ENCODE results near the gene PTCD1.
"Not testable (repeated sequence)": the region's sequence is repeated elsewhere in the genome, so short reads cannot be mapped to it uniquely, and the experiment has no call there.

The PTCD1 gene

GRCh38 chr7:99380032-99380822 lies 58.4 kb downstream of the PTCD1 start:
- no peak for DNase-seq (ENCODE audit: low read depth, low spot score)
- ChIA-PET CTCF (no interaction called here), POLR2A (interaction anchor here (1.3 kb wide), 1 partner anchor 13 kb away, joined by 4 read pairs; no protein-coding TSS in a partner anchor)
- H3K4me3 ChIP-seq (ENCODE audit: low read depth, low read length), result no peak overlapping the region
- no peak for TF ChIP-seq CTCF (IDR thresholded peaks at IDR 0.05; ENCODE audit: insufficient read depth, low read length, missing control alignments)

GRCh38 chr7:99379693-99380031 lies 58.9 kb downstream of the PTCD1 start:
- ChIA-PET CTCF (interaction anchor here (0.6 kb wide), 1 partner anchor 159 kb away, joined by 3 read pairs; no protein-coding TSS in a partner anchor), POLR2A (interaction anchor here (1.3 kb wide), 1 partner anchor 13 kb away, joined by 4 read pairs; no protein-coding TSS in a partner anchor)
- not testable (repeated sequence) for H3K4me3 ChIP-seq (ENCODE audit: low read depth, low read length); DNase-seq (ENCODE audit: low read depth, low spot score)

GRCh38 chr7:99379043-99379577 lies 59.5 kb downstream of the PTCD1 start:
- no peak for TF ChIP-seq CTCF (IDR thresholded peaks at IDR 0.05; ENCODE audit: insufficient read depth, low read length, missing control alignments)
- ChIA-PET POLR2A (interaction anchor here (1.3 kb wide), 1 partner anchor 14 kb away, joined by 4 read pairs; no protein-coding TSS in a partner anchor), CTCF (interaction anchor here (0.6 kb wide), 1 partner anchor 160 kb away, joined by 3 read pairs; no protein-coding TSS in a partner anchor)
- H3K4me3 ChIP-seq (ENCODE audit: low read depth, low read length), result no peak overlapping the region
- DNase-seq (ENCODE audit: low read depth, low spot score), result peak; percentile 73

GRCh38 chr7:99375070-99375807 lies 63.4 kb downstream of the PTCD1 start:
- ChIA-PET POLR2A (interaction anchor here (0.6 to 1.5 kb wide), 4 partner anchors 12 to 45 kb away, joined by 4 to 6 read pairs (median 4); partner anchors contain the start of genes BUD31 and PDAP1), CTCF (no interaction called here)
- TF ChIP-seq CTCF (IDR thresholded peaks at IDR 0.05; ENCODE audit: insufficient read depth, low read length, missing control alignments), result no peak
- H3K4me3 ChIP-seq (ENCODE audit: low read depth, low read length), result peak overlapping the region; percentile 68
- no peak for DNase-seq (ENCODE audit: low read depth, low spot score)

GRCh38 chr7:99374111-99375064 lies 64.2 kb downstream of the PTCD1 start, which contains the start of gene ARPC1B:
Gene ARPC1B (plus strand): TSS chr7:99374730. CDS start chr7:99385715, 10,985 bp downstream.
- no peak for DNase-seq (ENCODE audit: low read depth, low spot score)
- CTCF ChIA-PET, result interaction anchor here (1.4 kb wide), 1 partner anchor 10 kb away, joined by 4 read pairs; no protein-coding TSS in a partner anchor

More at GRCh38 chr7:99374111-99375064, 64.2 kb downstream of the PTCD1 start, which contains the start of gene ARPC1B:
- TF ChIP-seq CTCF (IDR thresholded peaks at IDR 0.05; ENCODE audit: insufficient read depth, low read length, missing control alignments), result no peak
- peak within 1 kb of the TSS; percentile 68 for H3K4me3 ChIP-seq (ENCODE audit: low read depth, low read length)
- POLR2A ChIA-PET, result interaction anchor here (1.5 kb wide), 1 partner anchor 11 kb away, joined by 4 read pairs; no protein-coding TSS in a partner anchor
